ENCODE data around the gene MYO3B.
"Not testable (repeated sequence)": the region's sequence is repeated elsewhere in the genome, so short reads cannot be mapped to it uniquely, and the experiment has no call there.

The MYO3B gene

DNA sequence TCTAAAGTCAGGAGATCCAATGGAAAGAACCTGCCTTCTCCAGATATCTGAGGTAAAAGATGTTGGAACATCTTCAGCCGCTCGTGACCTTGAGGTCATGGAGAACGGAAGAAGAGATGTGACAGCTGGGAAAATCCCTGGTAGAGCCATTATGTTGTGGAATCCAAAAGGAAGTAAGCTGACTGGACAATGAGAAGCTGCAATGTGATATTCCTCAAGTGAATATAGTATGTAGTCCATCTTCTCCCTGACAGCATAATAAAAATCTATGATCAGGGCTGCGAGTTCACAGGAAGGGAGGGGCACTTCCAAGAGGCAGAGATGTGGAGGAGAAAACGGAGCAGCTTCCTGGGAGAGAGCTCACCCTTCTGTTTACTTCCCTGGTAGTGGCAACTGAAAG lies 336.2 kb downstream of the MYO3B start:
- no peak for DNase-seq (ENCODE audit: low spot score)

GRCh38 chr2:170517538-170517937 lies 339.6 kb downstream of the MYO3B start:
- DNase-seq (ENCODE audit: low spot score), result no peak

GRCh38 chr2:170518911-170519310 lies 341.0 kb downstream of the MYO3B start:
- no peak for DNase-seq (ENCODE audit: low spot score)

- DNase-seq (ENCODE audit: low spot score), result no peak
Observed at GRCh38 chr2:170521299-170521698, 343.4 kb downstream of the MYO3B start.

DNA sequence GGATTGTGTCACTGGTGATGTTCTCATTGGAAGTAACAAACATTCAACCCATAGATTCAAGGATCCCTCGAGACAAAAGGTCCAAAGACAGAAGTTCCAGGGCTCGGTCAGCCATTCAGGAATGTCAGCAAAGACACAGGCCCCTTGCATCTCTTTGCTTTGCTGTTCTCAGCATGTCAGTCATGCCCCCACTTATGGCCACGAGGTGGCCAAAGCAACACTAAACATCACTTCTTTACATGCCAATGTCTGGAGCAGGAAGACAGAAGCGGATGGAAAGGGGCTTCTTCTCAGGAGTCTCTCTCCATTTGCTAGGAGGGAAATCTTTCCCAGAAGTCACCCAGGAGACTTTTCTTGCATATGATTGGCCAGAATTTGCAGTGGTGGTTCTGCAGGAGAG lies 345.6 kb downstream of the MYO3B start:
- DNase-seq (ENCODE audit: low spot score), result no peak

GRCh38 chr2:170524828-170525565 lies 347.1 kb downstream of the MYO3B start:
- DNase-seq (ENCODE audit: low spot score), result no peak

GRCh38 chr2:170525566-170525900 lies 347.6 kb downstream of the MYO3B start:
- no peak for DNase-seq (ENCODE audit: low spot score)

DNA sequence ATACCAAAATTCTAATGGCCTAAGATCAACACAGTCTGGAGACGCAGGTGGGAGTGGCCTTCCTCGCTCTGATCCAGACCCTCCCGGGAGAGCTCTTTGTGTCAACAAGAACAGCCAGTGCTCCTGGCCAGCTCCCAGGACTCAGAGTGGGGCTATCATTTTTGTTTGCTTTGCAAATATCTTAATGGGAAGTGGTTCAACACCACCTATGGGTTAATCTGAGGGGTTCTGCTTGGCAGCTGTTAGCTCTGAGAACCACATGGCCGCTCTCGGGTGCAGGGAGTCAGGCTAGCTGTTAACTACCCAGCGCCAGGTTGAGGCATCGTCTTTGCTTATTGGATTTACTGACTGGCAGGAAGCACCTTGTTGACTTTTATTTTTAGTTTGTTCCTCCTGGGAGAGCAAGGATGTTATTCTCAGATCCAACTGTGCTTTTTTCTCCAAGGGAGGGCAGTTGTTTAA lies 352.4 kb downstream of the MYO3B start:
- no peak for DNase-seq (ENCODE audit: low spot score)

- DNase-seq (ENCODE audit: low spot score), result no peak
Observed at GRCh38 chr2:170530803-170531564, 353.0 kb downstream of the MYO3B start.

- no peak for DNase-seq (ENCODE audit: low spot score)
Observed at GRCh38 chr2:170531876-170532275, 353.9 kb downstream of the MYO3B start.

DNA sequence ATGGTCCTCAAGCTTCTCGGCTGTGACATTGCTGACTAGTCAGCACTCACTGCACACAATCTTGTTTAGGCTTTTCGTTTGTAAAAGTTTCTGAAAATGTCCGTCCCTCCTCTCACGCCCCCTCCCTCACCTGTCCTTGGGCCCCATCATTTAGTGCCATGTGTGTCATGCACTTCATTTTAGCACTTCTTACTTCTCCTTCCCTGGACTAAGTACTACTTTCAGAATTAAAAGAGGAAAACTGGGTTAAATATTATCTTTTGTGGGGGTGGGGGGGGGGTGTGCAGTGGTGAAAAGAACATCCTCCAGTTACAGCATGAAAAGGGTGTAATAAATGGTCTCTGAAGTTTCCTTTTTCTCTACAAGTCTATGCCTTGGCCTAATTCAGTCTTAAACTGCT lies 355.2 kb downstream of the MYO3B start:
- DNase-seq (ENCODE audit: low spot score), result no peak

GRCh38 chr2:170535552-170535951 lies 357.6 kb downstream of the MYO3B start:
- DNase-seq (ENCODE audit: low spot score), result no peak

DNA sequence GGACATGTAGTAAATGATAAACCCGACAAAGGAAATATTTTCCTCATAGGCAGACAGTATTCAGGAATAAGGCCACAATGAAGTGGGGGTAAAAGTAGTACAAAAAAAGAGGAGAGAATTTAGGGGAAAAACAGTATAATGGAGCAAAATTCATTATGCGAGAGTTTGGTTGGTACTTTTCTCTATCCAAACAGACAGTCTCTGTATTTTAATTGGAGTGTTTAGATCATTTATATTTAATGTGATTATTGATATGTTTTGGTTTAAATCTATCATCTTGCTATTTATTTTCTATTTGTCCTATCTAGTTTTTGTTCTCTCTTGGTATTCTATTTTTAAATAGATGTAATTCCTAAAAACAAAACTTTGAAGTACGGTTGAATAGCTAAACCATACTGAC lies 366.9 kb downstream of the MYO3B start:
- DNase-seq (ENCODE audit: low spot score), result no peak

DNA sequence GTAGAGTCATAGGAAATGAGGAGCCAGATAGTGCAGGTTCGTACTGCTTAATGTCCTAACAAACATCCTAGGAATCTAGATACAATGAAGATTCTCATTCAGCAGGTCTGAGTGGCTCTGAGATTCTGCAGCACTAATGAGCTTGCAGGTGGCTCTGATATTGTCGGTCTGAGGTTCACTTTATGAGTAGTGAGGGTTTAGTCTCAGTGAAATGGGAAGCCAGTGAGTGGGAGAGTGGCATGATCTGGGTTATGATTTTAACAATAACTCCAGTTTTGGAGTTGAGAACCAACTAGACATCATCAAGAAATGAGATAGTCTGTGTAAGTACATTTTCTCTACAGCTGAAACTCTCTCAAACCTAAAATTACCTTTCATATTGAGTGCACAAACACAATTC lies 370.4 kb downstream of the MYO3B start:
- DNase-seq (ENCODE audit: low spot score), result no peak

DNA sequence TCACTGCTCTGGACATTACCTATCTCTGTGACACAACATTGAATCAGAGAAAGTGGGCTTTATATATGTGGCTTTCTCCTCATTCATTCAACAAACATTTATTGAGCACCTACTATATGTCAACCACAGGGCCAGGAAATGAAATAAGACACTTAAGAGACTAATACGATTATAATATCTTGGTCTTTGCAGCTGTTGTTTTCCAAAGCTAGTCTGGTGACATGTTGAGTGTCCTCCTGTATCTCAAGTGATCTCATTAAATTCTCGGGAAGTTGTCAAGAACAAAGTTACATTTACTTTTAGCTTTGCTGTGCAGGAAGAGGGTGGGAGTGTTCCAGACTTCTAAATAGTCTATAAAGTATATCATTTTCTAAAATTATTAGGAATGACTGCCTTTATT lies 372.6 kb downstream of the MYO3B start:
- DNase-seq (ENCODE audit: low spot score), result no peak

DNA sequence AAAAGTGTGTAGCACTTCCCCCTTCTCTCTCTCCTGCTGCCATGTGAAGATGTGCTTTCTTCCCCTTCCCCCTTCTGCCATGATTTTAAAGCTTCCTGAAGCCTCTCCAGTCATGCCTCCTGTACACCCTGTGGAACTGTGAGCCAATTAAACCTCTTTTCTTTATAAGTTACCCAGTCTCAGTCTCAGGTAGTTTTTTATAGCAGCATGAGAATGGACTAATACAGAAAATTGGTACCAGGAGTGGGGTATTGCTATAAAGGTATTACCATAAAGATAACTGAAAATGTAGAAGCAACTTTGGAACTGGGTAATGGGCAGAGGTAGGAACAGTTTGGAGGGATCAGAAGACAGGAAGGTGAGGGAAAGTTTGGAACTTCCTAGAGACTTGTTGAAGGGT lies 374.0 kb downstream of the MYO3B start:
- not testable (repeated sequence) for DNase-seq (ENCODE audit: low spot score)

- no peak for DNase-seq (ENCODE audit: low spot score)
Observed at GRCh38 chr2:170553748-170554147, 375.8 kb downstream of the MYO3B start.

GRCh38 chr2:170554278-170554955 lies 376.5 kb downstream of the MYO3B start:
- DNase-seq (ENCODE audit: low spot score), result no peak

DNA sequence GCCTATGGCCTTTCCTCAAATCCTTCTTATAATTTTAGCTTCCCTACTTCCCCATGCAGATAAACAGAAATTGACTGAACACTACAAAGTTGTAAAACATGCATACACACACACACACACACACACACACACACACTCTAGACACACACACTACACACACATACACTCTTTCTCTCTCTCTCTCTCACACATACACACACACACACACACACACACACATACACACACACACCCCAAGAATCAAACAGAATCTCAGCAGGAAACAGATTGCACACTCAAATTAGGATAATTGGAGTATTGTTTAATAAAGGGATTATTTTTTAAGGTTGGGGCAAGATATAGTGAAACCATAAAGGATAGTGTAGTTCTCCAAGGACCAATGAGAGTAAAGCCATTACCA lies 385.0 kb downstream of the MYO3B start:
- DNase-seq (ENCODE audit: low spot score), result no peak

GRCh38 chr2:170563401-170563800 lies 385.5 kb downstream of the MYO3B start:
- no peak for DNase-seq (ENCODE audit: low spot score)

- DNase-seq (ENCODE audit: low spot score), result no peak
Observed at GRCh38 chr2:170566138-170566537, 388.2 kb downstream of the MYO3B start.

GRCh38 chr2:170567429-170567828 lies 389.5 kb downstream of the MYO3B start:
- no peak for DNase-seq (ENCODE audit: low spot score)

DNA sequence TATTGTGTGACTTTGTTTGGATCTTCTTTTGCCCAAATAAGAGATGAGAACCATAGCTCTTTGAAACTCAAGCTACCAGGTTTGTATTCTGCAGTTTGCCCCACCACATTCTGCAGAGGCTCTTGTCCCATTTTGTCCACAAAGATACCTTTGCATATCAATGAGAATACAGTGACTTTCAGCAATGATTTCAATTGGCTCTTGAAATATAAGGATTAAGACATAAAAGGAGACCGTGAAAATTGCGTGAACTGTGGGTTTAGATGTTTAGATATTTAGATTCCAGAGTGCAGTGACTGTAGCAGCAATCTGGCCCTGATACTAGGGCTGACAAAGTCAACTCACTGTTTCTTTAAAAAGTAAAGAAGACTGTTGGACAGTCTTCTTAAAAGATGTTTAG lies 390.6 kb downstream of the MYO3B start:
- no peak for DNase-seq (ENCODE audit: low spot score)

Data from putamen (tissue), 1 donor.